Keratinocyte (primary cell): ENCODE data around the gene LRCOL1. TPM values are rescaled to one million over a fixed set of nuclear protein-coding genes. Genes with fewer than 3 reads are reported as not detected.

ENCODE experiments used
- DNase-seq: peaks from one replicate; pipeline ENCODE4 v3.0.0-alpha.2; 2011; ENCODE audit warnings: low read depth, missing footprints, low spot score
- FAIRE-seq: peaks from 2 replicates; lab custom pipeline; 2011; peaks lifted over from hg19 to GRCh38; lab: Jason Lieb, UNC
- H2AFZ ChIP-seq: 2 replicates; pipeline ENCODE4 v1.6.0; 2012; ENCODE audit warnings: low read length, control low read depth, inconsistent platforms; ENCODE audit not compliant: control insufficient read depth
- H3K27ac ChIP-seq: 2 replicates; pipeline ENCODE4 v1.5.1; 2011; ENCODE audit warnings: low read length; ENCODE audit not compliant: control insufficient read depth, insufficient read depth
- H3K27me3 ChIP-seq: 3 replicates; pipeline ENCODE4 v1.6.0; 2011; ENCODE audit warnings: low read length; ENCODE audit not compliant: control insufficient read depth, insufficient read depth; ENCODE audit errors: extremely low read depth
- H3K36me3 ChIP-seq, 2 experiments: 2 replicates in 1 of 2; 3 replicates in 1 of 2; pipeline ENCODE4 v1.5.1; 2011; ENCODE audit warnings: low read length in 2 of 2, mild to moderate bottlenecking in 1 of 2; ENCODE audit not compliant: control insufficient read depth in 2 of 2, insufficient read depth in 2 of 2; ENCODE audit errors: extremely low read depth in 1 of 2
- H3K4me1 ChIP-seq: 3 replicates; pipeline ENCODE4 v1.5.1; 2011; ENCODE audit warnings: low read length; ENCODE audit not compliant: control insufficient read depth, insufficient read depth; ENCODE audit errors: extremely low read depth
- H3K4me2 ChIP-seq: 3 replicates; pipeline ENCODE4 v1.6.0; 2011; ENCODE audit warnings: low read depth, low read length; ENCODE audit not compliant: control insufficient read depth, insufficient read depth; ENCODE audit errors: extremely low read depth
- H3K4me3 ChIP-seq, 3 experiments: fragments of 200-600 bp in 1 of 3; sonication (generic) in 1 of 3; 2 replicates in 2 of 3; 3 replicates in 1 of 3; pipeline ENCODE4 v1.5.1; 2011 to 2016; ENCODE audit warnings: low read length in 3 of 3, mild to moderate bottlenecking in 3 of 3, control low read depth in 2 of 3, inconsistent platforms in 1 of 3, low read depth in 1 of 3, mixed read lengths in 1 of 3, mixed run types in 1 of 3, moderate library complexity in 1 of 3; ENCODE audit not compliant: control insufficient read depth in 2 of 3, insufficient read depth in 2 of 3; ENCODE audit errors: extremely low read depth in 1 of 3
- H3K79me2 ChIP-seq: 2 replicates; pipeline ENCODE4 v1.6.0; 2012; ENCODE audit warnings: low read length; ENCODE audit not compliant: control insufficient read depth, insufficient read depth
- H3K9ac ChIP-seq: 3 replicates; pipeline ENCODE4 v1.6.0; 2011; ENCODE audit warnings: low read length; ENCODE audit not compliant: control insufficient read depth, insufficient read depth; ENCODE audit errors: extremely low read depth
- H3K9me1 ChIP-seq: 3 replicates; pipeline ENCODE4 v1.6.0; 2011; ENCODE audit warnings: low read length; ENCODE audit not compliant: control insufficient read depth, insufficient read depth; ENCODE audit errors: extremely low read depth
- H3K9me3 ChIP-seq: 2 replicates; pipeline ENCODE4 v1.5.1; 2012; ENCODE audit warnings: low read depth, low read length; ENCODE audit not compliant: control insufficient read depth
- H4K20me1 ChIP-seq: 3 replicates; pipeline ENCODE4 v1.6.0; 2011; ENCODE audit warnings: low read length; ENCODE audit not compliant: control insufficient read depth, insufficient read depth; ENCODE audit errors: extremely low read depth
- CTCF ChIP-seq, 3 experiments: IDR thresholded peaks in 1 of 3; conservative IDR thresholded peaks in 1 of 3; optimal IDR thresholded peaks in 1 of 3; 2 replicates in 2 of 3; 3 replicates in 1 of 3; pipeline versions ENCODE3 to v1.5.1; 2011; ENCODE audit warnings: low read length in 3 of 3, mild to moderate bottlenecking in 3 of 3, moderate library complexity in 2 of 3, control low read depth in 1 of 3, inconsistent platforms in 1 of 3; ENCODE audit not compliant: insufficient read depth in 2 of 3; ENCODE audit errors: extremely low read depth in 1 of 3
- EZH2 ChIP-seq: IDR thresholded peaks from one replicate; pipeline ENCODE4 v1.6.1; 2012; ENCODE audit warnings: inconsistent platforms, mild to moderate bottlenecking, low read length, moderate library complexity
- dilution Hi-C: fragments of 300-500 bp; cut with MboI; formaldehyde crosslinking; loops from one replicate; pipeline ENCODE4 v1.7.0; 2020; ENCODE audit warnings: low sequenced_read_pairs; ENCODE audit not compliant: extremely low pct_ligation_motif_present
- polyA plus RNA-seq, 5 experiments: library from polyadenylated mRNA; depleted of rRNA in 3 of 5; stranded (reverse) in 3 of 5; stranded (forward) in 1 of 5; unstranded in 1 of 5; fragments of >200 nt; gene quantifications; 1 replicate in 1 of 5; 2 replicates in 3 of 5; 3 replicates in 1 of 5; pipeline versions ENCODE4 v1.2.1 to v1.2.3, GENCODE V29; 2011 to 2012; ENCODE audit warnings: missing spikeins in 2 of 5, low read depth in 1 of 5, low replicate concordance in 1 of 5

The LRCOL1 gene
- polyA plus RNA-seq, 1 donor (not counting 4 experiments of a cell fraction or from before 2014, with no cell fraction given) = not detected

DNA sequence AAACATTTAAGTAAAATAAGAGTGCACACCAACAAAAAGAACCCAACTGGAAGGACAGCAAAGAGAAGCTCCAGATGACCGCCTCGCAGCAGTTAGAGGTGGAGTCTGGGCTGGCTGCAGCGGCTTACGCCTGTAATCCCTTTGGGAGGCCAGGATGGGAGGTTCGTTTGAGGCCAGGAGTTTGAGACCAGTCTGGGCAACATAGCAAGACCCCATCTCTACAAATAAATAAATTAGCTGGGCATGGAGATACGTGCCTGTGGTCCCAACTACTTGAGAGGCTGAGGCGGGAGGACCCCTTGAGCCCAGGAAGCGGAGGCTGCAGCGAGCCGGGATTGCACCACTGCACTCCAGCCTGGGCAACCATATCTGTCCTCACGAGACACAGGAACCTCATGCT is 15.2 kb downstream of the LRCOL1 start:
- H3K9ac ChIP-seq = no peak overlapping the region
- H3K9me1 ChIP-seq = no peaks in the 10 kb centered on the region
- H3K4me2 ChIP-seq = no peak overlapping the region
- no peaks in the 10 kb centered on the region for H4K20me1 ChIP-seq
- no peak overlapping the region for H3K27ac ChIP-seq
- H3K36me3 ChIP-seq = no peaks in the 10 kb centered on the region
- dilution Hi-C loops = no loop called here
- no peak overlapping the region for H3K4me3 ChIP-seq
- DNase-seq (no peak), FAIRE-seq (no peak)
- H3K4me1 ChIP-seq = peaks cover 5% of the 10 kb centered on the region
- peaks cover 24% of the 10 kb centered on the region for H3K27me3 ChIP-seq
- TF ChIP-seq EZH2 = no peak
- no peak for TF ChIP-seq CTCF (optimal IDR thresholded peaks at IDR 0.05 in 1 of 3, IDR thresholded peaks at IDR 0.05 in 1 of 3, conservative IDR thresholded peaks at IDR 0.05 in 1 of 3; ENCODE audit: extremely low read depth in 1 of 3, insufficient read depth in 2 of 3, low read length in 3 of 3)
- H3K9me3 ChIP-seq = no peaks in the 10 kb centered on the region
- H3K79me2 ChIP-seq = no peaks in the 10 kb centered on the region
- H2AFZ ChIP-seq = no peak overlapping the region

DNA sequence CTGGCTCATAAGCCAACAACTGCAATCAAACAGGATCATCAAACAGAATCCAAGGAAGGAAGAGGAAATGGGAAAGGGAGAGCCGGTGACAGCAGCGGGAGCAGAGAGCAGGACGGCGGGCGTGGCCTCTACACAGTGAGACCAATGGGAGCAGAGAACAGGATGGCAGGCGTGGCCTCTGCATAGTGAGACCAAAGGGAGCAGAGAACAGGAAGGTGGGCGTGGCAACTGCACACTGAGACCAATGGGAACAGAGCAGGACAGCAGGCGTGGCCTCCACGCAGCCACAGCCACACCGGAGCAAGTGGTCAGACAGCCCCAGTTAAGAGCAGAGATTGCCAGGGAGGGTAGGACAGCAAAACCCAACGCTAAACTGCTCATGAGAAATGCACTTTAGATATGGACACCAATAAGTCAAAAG is 16.4 kb downstream of the LRCOL1 start:
- H3K79me2 ChIP-seq = no peaks in the 10 kb centered on the region
- H3K4me1 ChIP-seq = peaks cover 5% of the 10 kb centered on the region
- H3K27me3 ChIP-seq = peaks cover 23% of the 10 kb centered on the region
- no peaks in the 10 kb centered on the region for H3K36me3 ChIP-seq
- no peak overlapping the region for H3K4me3 ChIP-seq
- no peak overlapping the region for H3K27ac ChIP-seq
- H3K4me2 ChIP-seq = no peak overlapping the region
- no peaks in the 10 kb centered on the region for H3K9me1 ChIP-seq
- H3K9me3 ChIP-seq = no peaks in the 10 kb centered on the region
- dilution Hi-C loops = no loop called here
- no peaks in the 10 kb centered on the region for H4K20me1 ChIP-seq
- FAIRE-seq (no peak), DNase-seq (peak; percentile 55)
- no peak overlapping the region for H3K9ac ChIP-seq
- H2AFZ ChIP-seq = no peak overlapping the region
- no peak for TF ChIP-seq CTCF (optimal IDR thresholded peaks at IDR 0.05 in 1 of 3, IDR thresholded peaks at IDR 0.05 in 1 of 3, conservative IDR thresholded peaks at IDR 0.05 in 1 of 3; ENCODE audit: extremely low read depth in 1 of 3, insufficient read depth in 2 of 3, low read length in 3 of 3)
- no peak for TF ChIP-seq EZH2
